ENCODE data around the gene EPC1.

The EPC1 gene

GRCh38 chr10:32350811-32351350 is 3.9 kb upstream of the EPC1 start:
- Histone ChIP-seq H3K27me3 (replicated peaks) (no peaks in the 10 kb centered on the region), H3K36me3 (replicated peaks) (no peaks in the 10 kb centered on the region), H3K4me3 (ENCODE audit: low read depth, low read length) (no peak overlapping the region), H3K27ac (no peak overlapping the region)
- TF ChIP-seq, protein P1, sequence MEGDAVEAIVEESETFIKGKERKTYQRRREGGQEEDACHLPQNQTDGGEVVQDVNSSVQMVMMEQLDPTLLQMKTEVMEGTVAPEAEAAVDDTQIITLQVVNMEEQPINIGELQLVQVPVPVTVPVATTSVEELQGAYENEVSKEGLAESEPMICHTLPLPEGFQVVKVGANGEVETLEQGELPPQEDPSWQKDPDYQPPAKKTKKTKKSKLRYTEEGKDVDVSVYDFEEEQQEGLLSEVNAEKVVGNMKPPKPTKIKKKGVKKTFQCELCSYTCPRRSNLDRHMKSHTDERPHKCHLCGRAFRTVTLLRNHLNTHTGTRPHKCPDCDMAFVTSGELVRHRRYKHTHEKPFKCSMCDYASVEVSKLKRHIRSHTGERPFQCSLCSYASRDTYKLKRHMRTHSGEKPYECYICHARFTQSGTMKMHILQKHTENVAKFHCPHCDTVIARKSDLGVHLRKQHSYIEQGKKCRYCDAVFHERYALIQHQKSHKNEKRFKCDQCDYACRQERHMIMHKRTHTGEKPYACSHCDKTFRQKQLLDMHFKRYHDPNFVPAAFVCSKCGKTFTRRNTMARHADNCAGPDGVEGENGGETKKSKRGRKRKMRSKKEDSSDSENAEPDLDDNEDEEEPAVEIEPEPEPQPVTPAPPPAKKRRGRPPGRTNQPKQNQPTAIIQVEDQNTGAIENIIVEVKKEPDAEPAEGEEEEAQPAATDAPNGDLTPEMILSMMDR (IDR thresholded peaks at IDR 0.05; ENCODE audit: low read depth, low read length, missing control alignments), result no peak
- no peak for DNase-seq
- in situ Hi-C loops (cut with HindIII; ENCODE audit: low pct_ligation_motif_present, low sequenced_read_pairs), result no loop called here

DNA sequence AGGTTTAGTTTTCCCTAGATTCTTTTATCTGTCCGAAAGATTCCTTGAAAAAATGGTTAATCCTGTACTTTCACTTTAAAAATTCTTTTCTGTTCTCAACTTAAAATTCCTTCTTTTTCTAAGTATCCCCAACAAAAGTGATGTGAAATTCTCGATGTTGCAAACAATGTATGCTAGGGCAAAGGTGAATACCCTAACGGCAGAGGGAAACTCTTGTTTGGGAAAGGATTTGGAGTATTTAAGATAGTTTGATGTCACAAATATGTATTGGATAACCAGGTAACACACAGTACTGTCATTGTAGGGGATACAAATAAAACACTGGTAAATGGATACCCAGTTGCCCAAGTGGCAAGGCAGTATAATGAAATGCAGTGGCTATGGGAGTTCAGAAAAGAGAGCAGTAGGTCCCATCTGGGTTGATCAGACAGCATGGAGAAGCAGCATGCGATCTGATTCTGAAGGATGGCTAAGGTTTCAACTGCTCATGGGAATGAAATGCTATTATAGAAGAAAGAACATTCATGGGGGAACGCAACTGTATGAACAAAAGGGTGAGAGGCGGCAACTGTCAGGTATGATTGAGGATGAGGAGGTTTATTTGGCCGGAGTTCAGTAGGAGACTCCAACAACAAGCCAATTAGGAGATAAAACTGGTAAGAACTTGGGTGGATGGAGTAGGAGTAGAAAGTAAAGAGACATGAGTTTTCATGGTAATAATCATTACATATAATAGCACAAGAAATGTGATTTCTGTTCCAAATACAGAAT is 3.2 kb upstream of the EPC1 start:
- Histone ChIP-seq H3K27ac (no peak overlapping the region), H3K36me3 (replicated peaks) (no peaks in the 10 kb centered on the region), H3K27me3 (replicated peaks) (no peaks in the 10 kb centered on the region), H3K4me3 (ENCODE audit: low read depth, low read length) (no peak overlapping the region)
- TF ChIP-seq, protein P1 (IDR thresholded peaks at IDR 0.05; ENCODE audit: low read depth, low read length, missing control alignments), result no peak
- no peak for DNase-seq
- in situ Hi-C loops (cut with HindIII; ENCODE audit: low pct_ligation_motif_present, low sequenced_read_pairs), result no loop called here

GRCh38 chr10:32349199-32349585 is 2.2 kb upstream of the EPC1 start:
- Histone ChIP-seq H3K36me3 (replicated peaks) (no peaks in the 10 kb centered on the region), H3K27me3 (replicated peaks) (no peaks in the 10 kb centered on the region), H3K27ac (no peak overlapping the region), H3K4me3 (ENCODE audit: low read depth, low read length) (no peak overlapping the region)
- TF ChIP-seq, protein P1 (IDR thresholded peaks at IDR 0.05; ENCODE audit: low read depth, low read length, missing control alignments), result no peak
- in situ Hi-C loops (cut with HindIII; ENCODE audit: low pct_ligation_motif_present, low sequenced_read_pairs), result no loop called here
- no peak for DNase-seq

- no peak for DNase-seq
- TF ChIP-seq, protein P1 (IDR thresholded peaks at IDR 0.05; ENCODE audit: low read depth, low read length, missing control alignments), result no peak
- in situ Hi-C loops (cut with HindIII; ENCODE audit: low pct_ligation_motif_present, low sequenced_read_pairs), result no loop called here
- Histone ChIP-seq H3K4me3 (ENCODE audit: low read depth, low read length) (no peak overlapping the region), H3K36me3 (replicated peaks) (no peaks in the 10 kb centered on the region), H3K27ac (no peak overlapping the region), H3K27me3 (replicated peaks) (no peaks in the 10 kb centered on the region)
These were observed 1.6 kb upstream of the EPC1 start for GRCh38 chr10:32348297-32349198.

DNA sequence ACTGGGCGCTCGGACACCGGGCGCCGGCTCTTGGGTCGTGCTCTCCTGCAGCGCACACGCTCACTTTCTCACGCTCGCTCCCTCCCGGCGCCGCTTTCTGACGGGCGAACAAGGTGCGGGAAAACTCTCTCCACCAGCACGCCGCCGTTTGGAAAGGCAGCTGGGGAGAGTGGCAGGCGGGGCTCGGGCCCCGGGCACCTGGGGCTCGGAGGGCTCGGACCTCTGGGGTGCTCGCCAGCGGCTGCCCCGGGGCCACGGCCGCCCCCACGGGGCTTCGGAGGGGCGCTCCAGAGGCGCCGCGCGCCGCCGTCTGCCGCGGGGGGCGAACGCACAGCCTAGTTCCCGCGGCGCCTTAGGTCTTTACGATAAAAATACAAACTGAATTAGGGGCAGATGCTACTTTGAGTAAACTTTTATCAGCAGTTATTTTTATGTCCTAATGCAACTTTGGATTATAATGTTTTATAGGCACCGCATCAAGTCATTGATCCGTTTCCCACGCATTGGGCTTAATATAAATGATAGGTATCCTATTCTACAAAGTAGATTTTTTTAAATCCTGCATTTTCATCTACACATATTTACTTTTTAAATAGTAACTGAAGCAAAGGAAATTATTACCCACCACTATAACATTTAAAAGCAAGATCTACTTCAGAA is 535 bp upstream of the EPC1 start:
- Histone ChIP-seq H3K4me3 (ENCODE audit: low read depth, low read length) (peak overlapping the region; percentile 97), H3K27me3 (replicated peaks) (no peaks in the 10 kb centered on the region), H3K36me3 (replicated peaks) (no peaks in the 10 kb centered on the region), H3K27ac (peak overlapping the region; percentile 98)
- TF ChIP-seq, protein P1 (IDR thresholded peaks at IDR 0.05; ENCODE audit: low read depth, low read length, missing control alignments), result no peak
- in situ Hi-C loops (cut with HindIII; ENCODE audit: low pct_ligation_motif_present, low sequenced_read_pairs), result no loop called here
- no peak for DNase-seq

All from brain microvascular endothelial cell (primary cell).